HepG2 (cell line): ENCODE results near the gene XCL2. TPM values are rescaled to one million over a fixed set of nuclear protein-coding genes. Genes with fewer than 3 reads are reported as not detected.

Experiments
- ATAC-seq: fragments of 200-7000 bp; cut with Tn5 transposase; 3 replicates; pipeline ENCODE4 v1.9.1; 2020; ENCODE audit warnings: mild to moderate bottlenecking, moderate library complexity
- BruUV-seq: library from RNA; stranded (reverse); fragments of 400-500 nt; replicated peaks from 2 replicates; lab custom pipeline; 2021; lab: Mats Ljungman, UMichigan
- CTCF ChIA-PET: fragments of 300-600 bp; formaldehyde crosslinking; extraction: SDS; loops from one replicate; lab custom pipeline; 2021; ENCODE audit warnings: low total read pairs, inconsistent platforms, low intra/inter-chr PET ratio; lab: Yijun Ruan, JAX
- POLR2A ChIA-PET: fragments of 350-600 bp; sonication (Branson Sonifier 250); formaldehyde crosslinking; loops from one replicate; lab custom pipeline; 2020; ENCODE audit warnings: antibody characterized with exemption, inconsistent platforms; lab: Yijun Ruan, JAX
- DNase-seq: peaks from one replicate; pipeline ENCODE4 v3.0.0-alpha.2; 2015; ENCODE audit warnings: low spot score
- FAIRE-seq: peaks from 3 replicates; lab custom pipeline; 2011; peaks lifted over from hg19 to GRCh38; lab: Jason Lieb, UNC
- H2AFZ ChIP-seq: one replicate; pipeline ENCODE4 v1.6.1; 2011; ENCODE audit warnings: low read length, inconsistent platforms
- H3K27ac ChIP-seq: fragments of 300-600 bp; 3 replicates; pipeline ENCODE4 v1.8.0; 2011; ENCODE audit warnings: mixed run types, mild to moderate bottlenecking, mixed read lengths, low read length, inconsistent platforms; ENCODE audit not compliant: insufficient read depth; ENCODE audit errors: extremely low read length
- H3K27me3 ChIP-seq, 2 experiments: fragments of 200-600 bp in 1 of 2; 2 replicates in 1 of 2; 3 replicates in 1 of 2; pipeline versions ENCODE4 v1.6.0 to v1.8.0; 2011; ENCODE audit warnings: low read length in 2 of 2, mild to moderate bottlenecking in 2 of 2, moderate library complexity in 2 of 2, inconsistent platforms in 1 of 2; ENCODE audit not compliant: insufficient read depth in 2 of 2, control insufficient read depth in 1 of 2
- H3K36me3 ChIP-seq, 2 experiments: fragments of 200-600 bp in 1 of 2; replicated peaks in 1 of 2; 2 replicates in 1 of 2; 3 replicates in 1 of 2; pipeline versions ENCODE4 v1.5.1 to v1.8.0; 2011; ENCODE audit warnings: low read length in 2 of 2, inconsistent platforms in 1 of 2; ENCODE audit not compliant: insufficient read depth in 2 of 2, control insufficient read depth in 1 of 2
- H3K4me1 ChIP-seq: 2 replicates; pipeline ENCODE4 v1.5.1; 2012; ENCODE audit warnings: low read length, inconsistent platforms; ENCODE audit not compliant: insufficient read depth
- H3K4me2 ChIP-seq: 2 replicates; pipeline ENCODE4 v1.6.0; 2011; ENCODE audit warnings: low read depth, low read length, inconsistent platforms
- H3K4me3 ChIP-seq, 3 experiments: fragments of 200-600 bp in 1 of 3; sonication (generic), shearing (Covaris generic) in 1 of 3; replicated peaks in 1 of 3; 2 replicates each; pipeline ENCODE4 v1.5.1; 2011 to 2016; ENCODE audit warnings: low read length in 3 of 3, inconsistent platforms in 2 of 3, low read depth in 2 of 3, mild to moderate bottlenecking in 2 of 3, control low read depth in 1 of 3, mixed read lengths in 1 of 3; ENCODE audit not compliant: insufficient read depth in 1 of 3
- H3K79me2 ChIP-seq: one replicate; pipeline ENCODE4 v1.6.1; 2011; ENCODE audit warnings: low read length, inconsistent platforms; ENCODE audit not compliant: insufficient read depth
- H3K9ac ChIP-seq: 2 replicates; pipeline ENCODE4 v1.6.0; 2011; ENCODE audit warnings: mild to moderate bottlenecking, low read depth, low read length, inconsistent platforms; ENCODE audit not compliant: insufficient read depth
- H3K9me3 ChIP-seq: 2 replicates; pipeline ENCODE4 v1.5.1; 2012; ENCODE audit warnings: mild to moderate bottlenecking, low read length
- H4K20me1 ChIP-seq: 2 replicates; pipeline ENCODE4 v1.6.0; 2011; ENCODE audit warnings: inconsistent platforms, mild to moderate bottlenecking, low read length, moderate library complexity; ENCODE audit not compliant: insufficient read depth
- KLF16 ChIP-seq, 2 experiments: sonication (generic) in 1 of 2; formaldehyde crosslinking in 1 of 2; IDR thresholded peaks; 2 replicates each; pipeline versions ENCODE4 v1.6.1 to v1.8.0; 2016 to 2023; ENCODE audit warnings: missing genetic modification reagents in 2 of 2, missing compliant biosample characterization in 1 of 2
- NFYB ChIP-seq: sonication (generic); formaldehyde crosslinking; IDR thresholded peaks from 2 replicates; pipeline ENCODE4 v1.4.0; 2020; ENCODE audit warnings: missing genetic modification reagents
- RXRB ChIP-seq: IDR thresholded peaks from 2 replicates; pipeline ENCODE4 v1.6.1; 2016; ENCODE audit warnings: borderline replicate concordance, missing genetic modification reagents, missing compliant biosample characterization
- SATB2 ChIP-seq: sonication (generic); formaldehyde crosslinking; IDR thresholded peaks from 2 replicates; pipeline ENCODE4 v1.5.0; 2020; ENCODE audit warnings: missing genetic modification reagents
- YY1 ChIP-seq: IDR thresholded peaks from 2 replicates; pipeline ENCODE4 v1.6.1; 2011; ENCODE audit warnings: low read length, low read depth, moderate library complexity, mild to moderate bottlenecking; ENCODE audit not compliant: insufficient read depth, insufficient replicate concordance
- WGBS: methylation state at CpG from one replicate; pipeline ENCODE4 v1.1.6; 2017; ENCODE audit warnings: low lambda C conversion rate; 5-methylcytosine and 5-hydroxymethylcytosine counted together
- in situ Hi-C: cut with HindIII; loops from 2 replicates; pipeline ENCODE4 v1.10.0; 2017; ENCODE audit warnings: low pct_unique_long_range_greater_than_20kb; ENCODE audit not compliant: extremely low pct_ligation_motif_present
- intact Hi-C: fragments of 100-400 bp; cut with micrococcal nuclease; formaldehyde crosslinking; loops from one replicate; pipeline ENCODE4 v1.10.0; 2022; ENCODE audit not compliant: unreplicated experiment
- polyA plus RNA-seq, 8 experiments: library from polyadenylated mRNA; depleted of rRNA in 3 of 8; stranded (reverse) in 7 of 8; unstranded in 1 of 8; fragments of >200 nt; fragmentation: Illumina TruSeq in 4 of 8; extraction: Trizol in 4 of 8; gene quantifications; 2 replicates each; pipeline versions ENCODE4 v1.2.1 to v1.2.3, GENCODE V29; 2011 to 2016; ENCODE audit warnings: low read depth in 4 of 8, missing spikeins in 1 of 8, mixed read lengths in 1 of 8; ENCODE audit not compliant: insufficient read depth in 1 of 8
- total RNA-seq, 5 experiments: library from RNA; depleted of rRNA; stranded (reverse); fragments of >200 nt; fragmentation: Illumina TruSeq; extraction: Trizol; gene quantifications; 2 replicates each; pipeline ENCODE4 v1.2.3, GENCODE V29; 2016; ENCODE audit warnings: low read depth in 1 of 5
- TF ChIP-seq, protein P1 (sequence below): sonication (generic); formaldehyde crosslinking; IDR thresholded peaks from 2 replicates; pipeline ENCODE4 v1.8.0; 2022; ENCODE audit warnings: mild to moderate bottlenecking, missing genetic modification reagents, moderate library complexity
- TF ChIP-seq, protein P2 (sequence below): sonication (generic); formaldehyde crosslinking; IDR thresholded peaks from 2 replicates; pipeline ENCODE4 v1.8.1; 2023; ENCODE audit warnings: mild to moderate bottlenecking, moderate library complexity, missing genetic modification reagents
- TF ChIP-seq, protein P3 (sequence below): sonication (generic); formaldehyde crosslinking; IDR thresholded peaks from 2 replicates; pipeline ENCODE4 v1.8.0; 2022; ENCODE audit warnings: mild to moderate bottlenecking, missing genetic modification reagents; ENCODE audit not compliant: insufficient replicate concordance
- TF ChIP-seq, protein P4 (sequence below): sonication (generic); formaldehyde crosslinking; IDR thresholded peaks from 2 replicates; pipeline ENCODE4 v1.5.1; 2020; ENCODE audit warnings: missing genetic modification reagents, mild to moderate bottlenecking, borderline replicate concordance
- TF ChIP-seq, protein P5 (sequence below): sonication (generic); formaldehyde crosslinking; IDR thresholded peaks from 2 replicates; pipeline ENCODE4 v1.5.0; 2020; ENCODE audit warnings: missing genetic modification reagents, mild to moderate bottlenecking, borderline replicate concordance
- TF ChIP-seq, protein P6 (sequence below): sonication (generic); formaldehyde crosslinking; IDR thresholded peaks from 2 replicates; pipeline ENCODE4 v1.5.0; 2020; ENCODE audit warnings: missing genetic modification reagents
- TF ChIP-seq, protein P7 (sequence below): IDR thresholded peaks from 2 replicates; pipeline ENCODE4 v1.6.1; 2016; ENCODE audit warnings: control low read depth
- TF ChIP-seq, protein P8 (sequence below): sonication (generic); formaldehyde crosslinking; IDR thresholded peaks from 2 replicates; pipeline ENCODE4 v1.5.1; 2020; ENCODE audit warnings: missing genetic modification reagents, mild to moderate bottlenecking, borderline replicate concordance

Gene XCL2
- total and polyA plus RNA-seq, 2 of the 13 experiments (the other 11 are each of a cell fraction or from before 2014, with no cell fraction given): 0.50 TPM; not detected in 1

DNA sequence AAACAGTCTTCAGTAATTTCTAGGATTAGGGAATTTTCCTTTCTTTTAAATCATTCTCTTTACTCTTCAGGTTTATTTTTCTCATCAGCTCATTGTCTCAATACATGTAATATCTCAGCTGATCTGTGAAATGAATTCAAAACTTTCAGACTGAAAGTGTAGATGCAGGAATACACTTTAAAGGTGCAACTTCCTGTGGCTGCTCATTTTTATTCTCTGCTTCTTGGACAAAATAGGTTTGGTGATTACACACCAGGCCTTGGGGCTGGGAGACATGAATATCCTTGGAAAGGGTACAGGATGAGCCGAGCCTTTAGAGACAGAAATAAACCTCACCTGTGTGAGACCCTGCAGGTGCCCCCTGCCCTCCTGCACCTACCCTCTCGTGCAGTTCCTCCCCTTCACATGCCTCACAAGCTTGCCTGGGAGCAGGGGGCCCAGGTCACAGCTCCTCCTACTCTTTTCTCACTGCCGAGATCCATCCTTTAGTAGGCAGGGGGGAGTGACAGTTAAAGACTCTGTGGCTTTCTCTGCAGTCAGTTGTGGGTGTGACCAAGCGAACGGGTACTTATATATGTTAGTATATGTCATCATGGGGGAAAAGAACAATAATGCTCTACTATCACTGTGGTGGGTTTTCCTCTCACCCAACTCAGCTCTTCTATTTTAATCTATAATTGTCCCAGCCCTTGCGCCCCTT, 23.6 kb downstream of the XCL2 start:
- intact Hi-C loops: no loop called here
- no peak overlapping the region for H3K27ac ChIP-seq
- ChIA-PET CTCF (no interaction called here), POLR2A (no interaction called here)
- no peaks in the 10 kb centered on the region for H3K4me1 ChIP-seq
- H3K36me3 ChIP-seq: no peaks in the 10 kb centered on the region; a peak in 1 of 5 replicates
- H3K9me3 ChIP-seq: peaks cover 8% of the 10 kb centered on the region
- H3K79me2 ChIP-seq: no peaks in the 10 kb centered on the region
- ATAC-seq (no peak), FAIRE-seq (no peak), DNase-seq (no peak)
- H3K9ac ChIP-seq: no peak overlapping the region
- in situ Hi-C loops: no loop called here
- WGBS: 85% methylated on average over 6 of the region's 6 CpGs
- H4K20me1 ChIP-seq: no peaks in the 10 kb centered on the region
- BruUV-seq: no TSS peak
- no peak overlapping the region for H3K4me3 ChIP-seq
- H2AFZ ChIP-seq: no peak overlapping the region
- H3K4me2 ChIP-seq: no peak overlapping the region
- no peaks in the 10 kb centered on the region for H3K27me3 ChIP-seq
- TF ChIP-seq, protein P1, sequence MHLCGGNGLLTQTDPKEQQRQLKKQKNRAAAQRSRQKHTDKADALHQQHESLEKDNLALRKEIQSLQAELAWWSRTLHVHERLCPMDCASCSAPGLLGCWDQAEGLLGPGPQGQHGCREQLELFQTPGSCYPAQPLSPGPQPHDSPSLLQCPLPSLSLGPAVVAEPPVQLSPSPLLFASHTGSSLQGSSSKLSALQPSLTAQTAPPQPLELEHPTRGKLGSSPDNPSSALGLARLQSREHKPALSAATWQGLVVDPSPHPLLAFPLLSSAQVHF (CRISPR knock-in tag): no peak
- TF ChIP-seq, protein P2, sequence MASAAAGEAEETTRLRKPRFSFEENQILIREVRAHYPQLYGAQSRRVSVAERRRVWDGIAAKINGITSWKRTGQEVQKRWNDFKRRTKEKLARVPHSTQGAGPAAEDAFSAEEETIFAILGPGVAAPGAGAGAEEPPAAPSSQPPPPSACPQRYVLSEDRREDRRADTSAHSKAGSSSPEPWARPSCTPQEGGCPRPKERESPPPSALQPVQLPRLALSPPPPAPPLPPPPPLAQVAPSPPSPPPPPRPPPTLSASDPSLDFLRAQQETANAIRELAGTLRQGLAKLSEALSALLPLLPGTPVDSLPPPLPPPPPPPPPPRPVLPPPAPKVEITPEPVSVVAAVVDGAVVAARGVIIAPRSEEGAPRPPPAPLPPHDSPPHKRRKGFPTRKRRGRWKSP (CRISPR knock-in tag): no peak
- TF ChIP-seq NFYB (CRISPR knock-in tag): no peak
- TF ChIP-seq KLF16 (CRISPR knock-in tag; IDR thresholded peaks at IDR 0.05): no peak
- TF ChIP-seq, protein P3, sequence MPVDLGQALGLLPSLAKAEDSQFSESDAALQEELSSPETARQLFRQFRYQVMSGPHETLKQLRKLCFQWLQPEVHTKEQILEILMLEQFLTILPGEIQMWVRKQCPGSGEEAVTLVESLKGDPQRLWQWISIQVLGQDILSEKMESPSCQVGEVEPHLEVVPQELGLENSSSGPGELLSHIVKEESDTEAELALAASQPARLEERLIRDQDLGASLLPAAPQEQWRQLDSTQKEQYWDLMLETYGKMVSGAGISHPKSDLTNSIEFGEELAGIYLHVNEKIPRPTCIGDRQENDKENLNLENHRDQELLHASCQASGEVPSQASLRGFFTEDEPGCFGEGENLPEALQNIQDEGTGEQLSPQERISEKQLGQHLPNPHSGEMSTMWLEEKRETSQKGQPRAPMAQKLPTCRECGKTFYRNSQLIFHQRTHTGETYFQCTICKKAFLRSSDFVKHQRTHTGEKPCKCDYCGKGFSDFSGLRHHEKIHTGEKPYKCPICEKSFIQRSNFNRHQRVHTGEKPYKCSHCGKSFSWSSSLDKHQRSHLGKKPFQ: no peak
- no peak for TF ChIP-seq RXRB (CRISPR knock-in tag)
- TF ChIP-seq, protein P4, sequence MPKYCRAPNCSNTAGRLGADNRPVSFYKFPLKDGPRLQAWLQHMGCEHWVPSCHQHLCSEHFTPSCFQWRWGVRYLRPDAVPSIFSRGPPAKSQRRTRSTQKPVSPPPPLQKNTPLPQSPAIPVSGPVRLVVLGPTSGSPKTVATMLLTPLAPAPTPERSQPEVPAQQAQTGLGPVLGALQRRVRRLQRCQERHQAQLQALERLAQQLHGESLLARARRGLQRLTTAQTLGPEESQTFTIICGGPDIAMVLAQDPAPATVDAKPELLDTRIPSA: no peak
- TF ChIP-seq YY1: no peak
- TF ChIP-seq, protein P5, sequence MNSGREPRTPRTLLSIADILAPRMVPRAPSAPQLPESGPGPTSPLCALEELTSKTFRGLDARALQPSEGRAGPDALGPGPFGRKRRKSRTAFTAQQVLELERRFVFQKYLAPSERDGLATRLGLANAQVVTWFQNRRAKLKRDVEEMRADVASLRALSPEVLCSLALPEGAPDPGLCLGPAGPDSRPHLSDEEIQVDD (CRISPR knock-in tag): no peak
- TF ChIP-seq SATB2 (CRISPR knock-in tag): no peak
- TF ChIP-seq, protein P6, sequence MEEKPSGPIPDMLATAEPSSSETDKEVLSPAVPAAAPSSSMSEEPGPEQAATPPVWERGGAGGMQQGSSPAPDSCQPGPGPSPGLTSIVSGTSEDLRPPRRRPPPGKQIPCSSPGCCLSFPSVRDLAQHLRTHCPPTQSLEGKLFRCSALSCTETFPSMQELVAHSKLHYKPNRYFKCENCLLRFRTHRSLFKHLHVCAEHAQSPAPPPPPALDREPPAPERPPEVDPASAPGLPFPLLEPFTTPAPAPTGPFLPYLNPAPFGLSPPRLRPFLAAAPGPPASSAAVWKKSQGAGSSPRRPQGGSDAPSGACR (CRISPR knock-in tag): no peak
- TF ChIP-seq, protein P7, sequence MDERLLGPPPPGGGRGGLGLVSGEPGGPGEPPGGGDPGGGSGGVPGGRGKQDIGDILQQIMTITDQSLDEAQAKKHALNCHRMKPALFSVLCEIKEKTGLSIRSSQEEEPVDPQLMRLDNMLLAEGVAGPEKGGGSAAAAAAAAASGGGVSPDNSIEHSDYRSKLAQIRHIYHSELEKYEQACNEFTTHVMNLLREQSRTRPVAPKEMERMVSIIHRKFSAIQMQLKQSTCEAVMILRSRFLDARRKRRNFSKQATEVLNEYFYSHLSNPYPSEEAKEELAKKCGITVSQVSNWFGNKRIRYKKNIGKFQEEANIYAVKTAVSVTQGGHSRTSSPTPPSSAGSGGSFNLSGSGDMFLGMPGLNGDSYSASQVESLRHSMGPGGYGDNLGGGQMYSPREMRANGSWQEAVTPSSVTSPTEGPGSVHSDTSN (CRISPR knock-in tag): no peak
- TF ChIP-seq, protein P8, sequence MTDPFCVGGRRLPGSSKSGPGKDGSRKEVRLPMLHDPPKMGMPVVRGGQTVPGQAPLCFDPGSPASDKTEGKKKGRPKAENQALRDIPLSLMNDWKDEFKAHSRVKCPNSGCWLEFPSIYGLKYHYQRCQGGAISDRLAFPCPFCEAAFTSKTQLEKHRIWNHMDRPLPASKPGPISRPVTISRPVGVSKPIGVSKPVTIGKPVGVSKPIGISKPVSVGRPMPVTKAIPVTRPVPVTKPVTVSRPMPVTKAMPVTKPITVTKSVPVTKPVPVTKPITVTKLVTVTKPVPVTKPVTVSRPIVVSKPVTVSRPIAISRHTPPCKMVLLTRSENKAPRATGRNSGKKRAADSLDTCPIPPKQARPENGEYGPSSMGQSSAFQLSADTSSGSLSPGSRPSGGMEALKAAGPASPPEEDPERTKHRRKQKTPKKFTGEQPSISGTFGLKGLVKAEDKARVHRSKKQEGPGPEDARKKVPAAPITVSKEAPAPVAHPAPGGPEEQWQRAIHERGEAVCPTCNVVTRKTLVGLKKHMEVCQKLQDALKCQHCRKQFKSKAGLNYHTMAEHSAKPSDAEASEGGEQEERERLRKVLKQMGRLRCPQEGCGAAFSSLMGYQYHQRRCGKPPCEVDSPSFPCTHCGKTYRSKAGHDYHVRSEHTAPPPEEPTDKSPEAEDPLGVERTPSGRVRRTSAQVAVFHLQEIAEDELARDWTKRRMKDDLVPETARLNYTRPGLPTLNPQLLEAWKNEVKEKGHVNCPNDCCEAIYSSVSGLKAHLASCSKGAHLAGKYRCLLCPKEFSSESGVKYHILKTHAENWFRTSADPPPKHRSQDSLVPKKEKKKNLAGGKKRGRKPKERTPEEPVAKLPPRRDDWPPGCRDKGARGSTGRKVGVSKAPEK (CRISPR knock-in tag): no peak
